Epithelial cell of esophagus (primary cell): Measurements from ENCODE around the gene KCNAB2.

Experiments used
- DNase-seq: peaks from one replicate; pipeline ENCODE4 v3.0.0; 2010; ENCODE audit warnings: low read depth
- H3K4me3 ChIP-seq: 2 replicates; pipeline ENCODE4 v1.5.1; 2011; ENCODE audit warnings: mild to moderate bottlenecking, low read length, control low read depth
- CTCF ChIP-seq: IDR thresholded peaks from 2 replicates; pipeline ENCODE4 v1.5.1; 2011; ENCODE audit warnings: low read depth, mild to moderate bottlenecking, low read length, control low read depth, inconsistent platforms; ENCODE audit not compliant: insufficient read depth; ENCODE audit errors: missing control alignments

KCNAB2 gene

GRCh38 chr1:6126521-6127067 lies 80.9 kb downstream of the KCNAB2 start:
- no peak for DNase-seq
- no peak for TF ChIP-seq CTCF
- H3K4me3 ChIP-seq: no peak overlapping the region

GRCh38 chr1:6127587-6128163 lies 82.0 kb downstream of the KCNAB2 start:
- peak; percentile 81 for DNase-seq
- no peak overlapping the region for H3K4me3 ChIP-seq
- TF ChIP-seq CTCF: no peak

DNA sequence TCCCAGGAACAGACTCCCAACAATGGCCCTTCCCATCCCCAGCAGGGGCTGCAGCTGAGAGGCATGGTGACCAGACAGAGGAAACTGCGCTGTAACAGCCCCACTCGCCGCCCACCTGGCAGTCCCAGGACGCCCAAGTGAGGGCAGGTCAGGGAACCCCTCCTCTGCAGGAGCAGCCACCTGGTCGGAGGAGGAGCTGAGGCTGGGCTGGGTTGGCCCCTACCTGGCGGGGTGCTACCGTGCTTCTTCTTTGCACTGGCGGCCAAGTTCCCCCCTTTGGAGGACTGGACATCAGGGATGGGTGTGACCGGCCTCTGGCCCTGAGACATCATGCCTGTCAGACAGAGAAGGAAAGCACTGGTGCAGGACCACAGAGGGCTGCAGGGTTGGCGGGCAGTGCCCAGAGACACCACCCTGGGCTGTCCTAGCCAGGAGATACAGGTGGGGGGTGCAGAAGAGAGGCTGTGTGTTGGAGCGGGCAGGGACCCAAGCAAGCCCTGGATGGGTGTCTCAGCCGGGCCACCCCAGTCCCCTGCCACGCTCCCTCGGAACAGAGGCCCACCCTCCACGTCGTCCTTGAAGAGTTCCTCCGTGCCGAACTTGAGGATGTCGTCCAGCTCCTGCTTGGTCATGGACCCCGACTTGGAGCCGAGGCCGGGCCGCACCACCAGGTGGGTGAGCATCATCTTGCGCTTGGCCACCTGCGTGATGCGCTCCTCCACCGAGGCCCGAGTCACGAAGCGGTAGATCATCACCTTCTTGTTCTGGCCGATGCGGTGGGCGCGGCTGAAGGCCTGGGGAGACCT lies 82.8 kb downstream of the KCNAB2 start:
- DNase-seq: no peak
- TF ChIP-seq CTCF: no peak
- no peak overlapping the region for H3K4me3 ChIP-seq

- no peak for TF ChIP-seq CTCF
- no peak for DNase-seq
- H3K4me3 ChIP-seq: no peak overlapping the region
Observed at GRCh38 chr1:6129313-6129712, 83.6 kb downstream of the KCNAB2 start.

DNA sequence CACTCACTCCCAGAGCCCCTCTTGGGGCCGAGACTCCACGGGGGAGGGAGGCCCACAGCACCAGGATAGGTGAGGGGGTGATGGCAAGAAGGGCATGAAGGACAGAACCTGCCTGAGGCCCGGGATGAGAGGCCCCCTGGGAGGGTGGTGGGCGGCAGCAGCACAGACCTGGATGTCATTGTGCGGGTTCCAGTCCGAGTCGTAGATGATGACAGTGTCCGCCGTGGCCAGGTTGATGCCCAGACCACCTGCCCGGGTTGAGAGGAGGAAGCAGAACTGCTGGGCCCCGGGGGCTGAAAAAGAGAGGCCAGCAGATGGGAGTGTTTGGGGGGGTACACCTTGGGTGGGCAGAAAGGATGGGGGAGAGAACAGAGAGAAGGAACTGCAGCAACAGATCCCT lies 84.3 kb downstream of the KCNAB2 start:
- no peak for DNase-seq
- no peak overlapping the region for H3K4me3 ChIP-seq
- no peak for TF ChIP-seq CTCF

DNA sequence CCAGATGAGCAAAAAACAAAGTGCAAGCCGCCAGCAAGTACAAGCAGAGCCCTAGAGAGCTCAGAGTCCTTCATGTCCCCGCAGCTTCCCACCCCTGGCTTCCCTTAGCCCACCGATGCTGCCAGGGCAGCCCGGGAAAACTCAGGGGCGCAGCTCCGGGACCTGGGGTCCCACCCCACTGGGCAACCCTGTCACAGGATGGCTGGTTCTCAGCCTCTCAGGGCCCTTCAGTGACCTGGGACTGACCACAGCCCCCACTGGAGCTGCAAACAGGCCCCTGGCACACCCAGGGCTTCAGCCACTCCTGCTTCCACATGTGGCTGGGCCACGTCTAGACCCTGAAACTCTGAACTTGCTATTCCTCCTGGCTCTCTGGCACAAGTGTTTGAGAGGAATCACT lies 84.9 kb downstream of the KCNAB2 start:
- H3K4me3 ChIP-seq: no peak overlapping the region
- TF ChIP-seq CTCF: no peak
- DNase-seq: no peak
